Naive B cell (primary cell): ENCODE data around the gene USP31. TPM values are rescaled to one million over a fixed set of nuclear protein-coding genes. Genes with fewer than 3 reads are reported as not detected.

Source experiments
- ATAC-seq, 2 donors: fragments of 150-1000 bp; cut with Tn5 transposase; 2 replicates each; pipeline ENCODE4 v1.10.0; 2021; ENCODE audit warnings: low read depth in 2 of 2, mild to moderate bottlenecking in 2 of 2, moderate library complexity in 2 of 2
- DNase-seq: peaks from one replicate; pipeline ENCODE4 v3.0.0; 2022
- H3K27ac Mint-ChIP-seq, 6 donors: one replicate each; pipeline ENCODE4 v1.8.0; 2020 to 2022; ENCODE audit warnings: mild to moderate bottlenecking in 6 of 6, mixed read lengths in 6 of 6, moderate library complexity in 5 of 6, inconsistent platforms in 2 of 6
- H3K27me3 Mint-ChIP-seq, 3 donors: one replicate each; pipeline ENCODE4 v1.8.0; 2021 to 2022; ENCODE audit warnings: mixed read lengths in 3 of 3, mild to moderate bottlenecking in 1 of 3
- H3K36me3 Mint-ChIP-seq, 2 donors: one replicate each; pipeline ENCODE4 v1.8.0; 2020 to 2022; ENCODE audit warnings: mixed read lengths in 2 of 2, inconsistent platforms in 1 of 2, mild to moderate bottlenecking in 1 of 2
- H3K4me1 Mint-ChIP-seq, 3 donors: one replicate each; pipeline ENCODE4 v1.8.0; 2020 to 2022; ENCODE audit warnings: mixed read lengths in 3 of 3, inconsistent platforms in 1 of 3, mild to moderate bottlenecking in 1 of 3, moderate library complexity in 1 of 3
- H3K4me3 Mint-ChIP-seq, 8 donors: one replicate each; pipeline ENCODE4 v1.8.0; 2020 to 2022; ENCODE audit warnings: mild to moderate bottlenecking in 8 of 8, mixed read lengths in 8 of 8, moderate library complexity in 8 of 8, inconsistent platforms in 2 of 8
- H3K9me3 Mint-ChIP-seq, 7 donors: one replicate each; pipeline ENCODE4 v1.8.0; 2020 to 2022; ENCODE audit warnings: mixed read lengths in 7 of 7, mild to moderate bottlenecking in 5 of 7, inconsistent platforms in 2 of 7, moderate library complexity in 1 of 7
- polyA plus RNA-seq, 6 donors: library from polyadenylated mRNA; unstranded; fragments of 300-500 nt; fragmentation: Illumina TruSeq; gene quantifications; one replicate each; pipeline ENCODE4 v1.2.3, GENCODE V29; 2021; ENCODE audit warnings: low read depth in 6 of 6

Gene USP31
- polyA plus RNA-seq, 6 donors from 2014 or later, result 0.21 to 0.48 (median 0.27) TPM; not detected in 1

DNA sequence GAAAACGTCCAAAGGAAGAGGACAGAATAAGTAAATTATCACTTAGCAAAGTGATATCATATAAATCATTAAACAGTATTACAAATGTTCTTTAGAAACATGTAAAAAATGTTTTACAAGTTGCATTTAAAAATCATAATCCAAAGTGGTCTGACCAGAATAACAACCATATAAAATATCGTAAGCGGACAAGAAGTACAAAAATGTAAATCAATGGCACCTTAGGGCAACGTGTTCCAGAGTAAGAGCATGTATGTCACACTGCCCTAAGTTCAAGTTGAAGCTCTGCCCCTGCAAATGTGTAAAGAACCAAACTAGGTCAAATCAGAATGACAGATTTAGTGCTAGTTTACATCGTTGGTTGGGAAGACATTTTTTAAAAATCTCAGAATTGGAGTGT, 11.4 kb downstream of the USP31 start:
- DNase-seq (no peak), ATAC-seq (no peak)
- Mint-ChIP-seq H3K4me1 (peaks cover 0 to 4% (median 0%) of the 10 kb centered on the region in 3 donors), H3K9me3 (peaks cover 0 to 38% (median 17%) of the 10 kb centered on the region in 7 donors), H3K27ac (no peak overlapping the region), H3K4me3 (no peak overlapping the region), H3K36me3 (peaks cover 4 to 11% of the 10 kb centered on the region in 2 donors), H3K27me3 (no peaks in the 10 kb centered on the region)

- peaks cover 0 to 8% (median 0%) of the 10 kb centered on the region in 3 donors for H3K4me1 Mint-ChIP-seq
- no peak overlapping the region for H3K27ac Mint-ChIP-seq
- no peak for ATAC-seq
- peaks cover 0 to 38% (median 17%) of the 10 kb centered on the region in 7 donors for H3K9me3 Mint-ChIP-seq
- H3K4me3 Mint-ChIP-seq, result no peak overlapping the region
- DNase-seq, result no peak
- H3K27me3 Mint-ChIP-seq, result no peaks in the 10 kb centered on the region
- peaks cover 4 to 11% of the 10 kb centered on the region in 2 donors for H3K36me3 Mint-ChIP-seq
These were observed 12.0 kb downstream of the USP31 start for GRCh38 chr16:23137256-23137655.

- H3K9me3 Mint-ChIP-seq, result peaks cover 0 to 38% (median 17%) of the 10 kb centered on the region in 7 donors
- H3K4me3 Mint-ChIP-seq, result no peak overlapping the region
- peaks cover 4 to 11% of the 10 kb centered on the region in 2 donors for H3K36me3 Mint-ChIP-seq
- ATAC-seq (no peak), DNase-seq (no peak)
- peaks cover 0 to 8% (median 0%) of the 10 kb centered on the region in 3 donors for H3K4me1 Mint-ChIP-seq
- H3K27me3 Mint-ChIP-seq, result no peaks in the 10 kb centered on the region
- peak overlapping the region in 1 of 6 donors; percentile 85 for H3K27ac Mint-ChIP-seq
These were observed 15.0 kb downstream of the USP31 start for GRCh38 chr16:23134274-23134673.

GRCh38 chr16:23132775-23133463, 16.3 kb downstream of the USP31 start:
- Mint-ChIP-seq H3K36me3 (peaks cover 0 to 7% of the 10 kb centered on the region in 2 donors), H3K9me3 (peaks cover 0 to 28% (median 15%) of the 10 kb centered on the region in 7 donors), H3K27me3 (no peaks in the 10 kb centered on the region), H3K27ac (no peak overlapping the region), H3K4me1 (peaks cover 0 to 8% (median 0%) of the 10 kb centered on the region in 3 donors), H3K4me3 (no peak overlapping the region)
- ATAC-seq, result no peak
- no peak for DNase-seq

DNA sequence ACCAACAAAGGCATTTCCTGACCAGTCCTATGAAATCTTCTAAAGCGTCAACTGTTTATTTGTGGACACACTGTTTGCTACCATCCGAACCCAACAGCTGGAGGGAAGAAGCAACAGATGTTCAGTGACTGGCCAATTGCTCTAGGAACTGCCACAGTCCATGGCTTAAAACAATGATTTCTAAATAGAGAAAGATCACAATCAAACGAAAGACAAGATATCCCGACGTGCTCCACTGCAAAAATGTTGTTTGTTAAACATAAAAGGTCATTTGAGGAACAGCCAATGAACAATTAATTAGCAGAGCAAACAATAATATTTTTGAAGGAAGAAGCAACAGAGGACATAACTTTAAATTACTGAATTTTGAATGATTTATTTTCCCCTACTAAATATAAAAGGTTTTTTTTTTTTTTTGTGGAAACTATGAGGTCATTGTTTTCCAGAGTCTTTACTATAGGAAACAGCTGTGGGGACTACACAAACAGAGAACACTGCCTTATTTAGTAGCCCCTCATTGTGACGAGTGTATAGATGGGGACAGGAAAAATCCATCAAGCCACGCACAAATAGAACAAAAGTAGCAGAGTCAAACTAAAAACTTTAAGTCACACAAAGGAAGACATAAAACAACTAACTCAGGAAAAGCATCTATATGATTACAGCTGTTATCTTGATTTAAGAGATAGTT, 17.2 kb downstream of the USP31 start:
- no peaks in the 10 kb centered on the region for H3K27me3 Mint-ChIP-seq
- DNase-seq (no peak), ATAC-seq (no peak)
- peaks cover 0 to 8% (median 0%) of the 10 kb centered on the region in 3 donors for H3K4me1 Mint-ChIP-seq
- H3K9me3 Mint-ChIP-seq, result peaks cover 0 to 19% (median 9%) of the 10 kb centered on the region in 7 donors
- peaks cover 0 to 7% of the 10 kb centered on the region in 2 donors for H3K36me3 Mint-ChIP-seq
- no peak overlapping the region for H3K4me3 Mint-ChIP-seq
- H3K27ac Mint-ChIP-seq, result no peak overlapping the region

DNA sequence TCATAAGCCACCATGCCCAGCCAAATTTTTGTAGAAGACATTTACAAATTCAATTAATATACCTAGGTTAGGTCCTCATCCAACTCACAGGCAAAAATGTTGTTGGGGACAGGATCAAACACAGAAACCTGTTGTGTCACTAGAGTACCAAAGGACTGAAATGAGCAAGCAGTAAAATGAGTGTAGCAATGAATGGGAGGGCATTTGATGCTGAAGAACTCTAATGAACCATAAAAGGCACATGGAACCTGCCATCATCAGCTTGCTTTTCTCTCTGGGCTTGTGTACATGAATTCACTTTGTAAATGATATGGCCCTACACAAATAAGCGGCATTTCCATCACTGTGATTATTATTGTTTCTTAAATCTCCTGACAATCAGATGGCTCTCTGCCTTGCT, 17.8 kb downstream of the USP31 start:
- Mint-ChIP-seq H3K36me3 (peaks cover 0 to 7% of the 10 kb centered on the region in 2 donors), H3K27ac (peak overlapping the region in 1 of 6 donors; percentile 48), H3K27me3 (no peaks in the 10 kb centered on the region), H3K4me1 (peaks cover 0 to 8% (median 0%) of the 10 kb centered on the region in 3 donors), H3K9me3 (peaks cover 0 to 16% (median 7%) of the 10 kb centered on the region in 7 donors), H3K4me3 (no peak overlapping the region)
- DNase-seq, result no peak
- no peak for ATAC-seq

GRCh38 chr16:23131036-23131435, 18.2 kb downstream of the USP31 start:
- H3K36me3 Mint-ChIP-seq, result peaks cover 0 to 7% of the 10 kb centered on the region in 2 donors
- H3K4me3 Mint-ChIP-seq, result no peak overlapping the region
- H3K27me3 Mint-ChIP-seq, result no peaks in the 10 kb centered on the region
- peaks cover 0 to 8% (median 0%) of the 10 kb centered on the region in 3 donors for H3K4me1 Mint-ChIP-seq
- ATAC-seq, result no peak
- H3K9me3 Mint-ChIP-seq, result peaks cover 0 to 12% (median 5%) of the 10 kb centered on the region in 7 donors
- no peak for DNase-seq
- H3K27ac Mint-ChIP-seq, result no peak overlapping the region

- H3K27me3 Mint-ChIP-seq, result no peaks in the 10 kb centered on the region
- peak overlapping the region in 1 of 6 donors; percentile 75 for H3K27ac Mint-ChIP-seq
- peaks cover 0 to 8% (median 5%) of the 10 kb centered on the region in 3 donors for H3K4me1 Mint-ChIP-seq
- H3K4me3 Mint-ChIP-seq, result no peak overlapping the region
- ATAC-seq (no peak), DNase-seq (no peak)
- H3K9me3 Mint-ChIP-seq, result peaks cover 0 to 2% (median 0%) of the 10 kb centered on the region in 7 donors
- peaks cover 0 to 5% of the 10 kb centered on the region in 2 donors for H3K36me3 Mint-ChIP-seq
These were observed 19.6 kb downstream of the USP31 start for GRCh38 chr16:23129686-23130085.

- Mint-ChIP-seq H3K4me3 (no peak overlapping the region), H3K27me3 (no peaks in the 10 kb centered on the region), H3K36me3 (no peaks in the 10 kb centered on the region), H3K27ac (no peak overlapping the region), H3K9me3 (peaks cover 0 to 2% (median 0%) of the 10 kb centered on the region in 7 donors), H3K4me1 (peaks cover 0 to 6% (median 5%) of the 10 kb centered on the region in 3 donors)
- DNase-seq, result no peak
- ATAC-seq, result no peak
These were observed 21.2 kb downstream of the USP31 start for GRCh38 chr16:23128056-23128455.

- H3K36me3 Mint-ChIP-seq, result no peaks in the 10 kb centered on the region
- H3K9me3 Mint-ChIP-seq, result peaks cover 0 to 2% (median 0%) of the 10 kb centered on the region in 7 donors
- peaks cover 0 to 5% (median 4%) of the 10 kb centered on the region in 3 donors for H3K4me1 Mint-ChIP-seq
- no peak overlapping the region for H3K4me3 Mint-ChIP-seq
- H3K27ac Mint-ChIP-seq, result no peak overlapping the region
- ATAC-seq, result no peak
- no peak for DNase-seq
- H3K27me3 Mint-ChIP-seq, result no peaks in the 10 kb centered on the region
These were observed 24.0 kb downstream of the USP31 start for GRCh38 chr16:23125277-23125676.

GRCh38 chr16:23124315-23124714, 24.9 kb downstream of the USP31 start:
- H3K9me3 Mint-ChIP-seq, result no peaks in the 10 kb centered on the region
- no peak overlapping the region for H3K27ac Mint-ChIP-seq
- H3K4me3 Mint-ChIP-seq, result no peak overlapping the region
- no peak for ATAC-seq
- no peaks in the 10 kb centered on the region for H3K36me3 Mint-ChIP-seq
- DNase-seq, result no peak
- peaks cover 0 to 9% (median 5%) of the 10 kb centered on the region in 3 donors for H3K4me1 Mint-ChIP-seq
- no peaks in the 10 kb centered on the region for H3K27me3 Mint-ChIP-seq

DNA sequence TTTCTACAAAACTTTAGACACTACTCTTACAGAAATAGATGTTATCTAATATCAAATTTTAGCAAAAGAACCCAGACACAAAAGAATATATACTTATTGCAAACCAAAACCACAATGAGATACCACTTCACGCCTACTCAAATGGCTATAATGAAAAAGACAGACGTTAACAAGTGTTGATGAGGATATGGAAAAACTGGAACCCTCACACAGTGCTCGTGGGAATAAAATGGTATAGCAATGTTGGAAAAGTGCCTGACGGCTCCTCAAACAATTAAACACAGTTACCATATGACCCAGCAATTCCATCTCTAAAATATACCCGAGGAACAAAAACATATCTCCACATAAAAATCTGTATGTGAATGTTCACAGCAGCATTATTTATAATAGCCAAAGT, 27.1 kb downstream of the USP31 start:
- no peak for ATAC-seq

GRCh38 chr16:23121024-23121423, 28.2 kb downstream of the USP31 start:
- Mint-ChIP-seq H3K27me3 (no peaks in the 10 kb centered on the region), H3K4me3 (no peak overlapping the region), H3K36me3 (no peaks in the 10 kb centered on the region), H3K4me1 (peaks cover 0 to 9% (median 5%) of the 10 kb centered on the region in 3 donors), H3K27ac (peak overlapping the region in 2 of 6 donors; percentile 24 to 53), H3K9me3 (no peaks in the 10 kb centered on the region)
- no peak for DNase-seq
- no peak for ATAC-seq

More for the DNA sequence above, 27.1 kb downstream of the USP31 start:
- H3K4me1 Mint-ChIP-seq, result peaks cover 0 to 9% (median 5%) of the 10 kb centered on the region in 3 donors
- no peak overlapping the region for H3K4me3 Mint-ChIP-seq
- no peaks in the 10 kb centered on the region for H3K36me3 Mint-ChIP-seq
- no peak overlapping the region for H3K27ac Mint-ChIP-seq
- H3K9me3 Mint-ChIP-seq, result no peaks in the 10 kb centered on the region
- H3K27me3 Mint-ChIP-seq, result no peaks in the 10 kb centered on the region
- no peak for DNase-seq

DNA sequence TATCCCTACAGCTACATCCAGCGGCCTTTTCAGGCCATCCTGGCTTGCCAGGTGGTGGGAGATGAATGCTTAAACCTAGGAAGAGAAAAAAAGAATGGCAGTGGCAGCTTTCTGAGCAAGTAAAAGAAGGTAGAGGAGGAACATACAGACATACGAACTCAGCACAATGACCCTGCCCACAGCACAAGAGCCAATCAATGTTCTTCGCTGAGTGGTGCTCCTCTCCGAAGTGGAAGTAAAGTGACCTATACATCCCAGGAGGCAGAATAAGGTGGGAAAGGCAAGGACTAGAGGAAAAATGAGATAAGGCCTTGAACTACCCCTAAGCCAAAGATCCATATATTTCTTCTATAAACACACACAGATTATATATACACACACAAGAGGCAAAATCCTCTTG, 28.7 kb downstream of the USP31 start:
- Mint-ChIP-seq H3K4me3 (no peak overlapping the region), H3K9me3 (no peaks in the 10 kb centered on the region), H3K36me3 (no peaks in the 10 kb centered on the region), H3K27me3 (no peaks in the 10 kb centered on the region), H3K27ac (no peak overlapping the region), H3K4me1 (peaks cover 0 to 9% (median 5%) of the 10 kb centered on the region in 3 donors)
- no peak for ATAC-seq
- no peak for DNase-seq
